T47D (cell line): ENCODE data around the gene CCDC185.

Experiments
- DNase-seq, 2 experiments: peaks; one replicate each; pipeline versions ENCODE4 v3.0.0 to v3.0.0-alpha.2; 2011 to 2012; ENCODE audit warnings: low read depth in 1 of 2, low spot score in 1 of 2
- JUND ChIP-seq: IDR thresholded peaks from 2 replicates; pipeline ENCODE4 v1.6.1; 2012; ENCODE audit warnings: low read depth
- in situ Hi-C: cut with HindIII; loops from 2 replicates; pipeline ENCODE4 v1.10.0; 2016; ENCODE audit warnings: low sequenced_read_pairs, low pct_unique_long_range_greater_than_20kb

Gene CCDC185

DNA sequence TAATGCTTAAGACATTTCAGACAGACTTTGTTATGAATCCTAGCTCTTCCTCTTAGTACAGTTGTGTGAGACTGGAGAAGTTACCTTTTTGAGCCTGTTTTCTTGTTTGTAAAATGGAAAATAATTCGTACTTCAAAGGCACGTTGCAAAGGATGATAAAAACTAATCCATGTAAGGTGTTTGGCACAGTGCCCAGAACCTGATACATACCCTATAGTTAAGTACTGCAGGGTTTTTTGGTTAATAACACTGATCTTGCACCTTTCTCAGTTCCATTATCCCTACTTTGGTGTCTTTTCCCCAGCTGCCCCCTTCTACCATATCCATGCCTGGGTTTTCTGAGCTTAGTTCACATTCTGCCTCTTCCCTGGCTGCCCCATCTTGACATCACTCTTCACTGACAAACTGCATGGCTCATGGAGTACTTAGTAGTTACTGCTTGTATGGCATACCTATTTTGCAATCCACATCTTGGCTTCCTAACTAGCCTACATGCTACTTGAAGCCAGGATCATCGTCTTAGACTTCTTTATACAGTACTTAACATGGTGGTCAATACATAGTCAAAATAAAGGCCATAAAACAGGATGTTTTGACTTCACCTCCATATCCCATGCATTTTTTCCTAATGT lies 10.1 kb downstream of the CCDC185 start:
- DNase-seq: no peak
- TF ChIP-seq JUND: no peak
- in situ Hi-C loops: no loop called here

GRCh38 chr1:223405507-223405906 lies 12.3 kb downstream of the CCDC185 start:
- TF ChIP-seq JUND: no peak
- no peak for DNase-seq
- in situ Hi-C loops: no loop called here

DNA sequence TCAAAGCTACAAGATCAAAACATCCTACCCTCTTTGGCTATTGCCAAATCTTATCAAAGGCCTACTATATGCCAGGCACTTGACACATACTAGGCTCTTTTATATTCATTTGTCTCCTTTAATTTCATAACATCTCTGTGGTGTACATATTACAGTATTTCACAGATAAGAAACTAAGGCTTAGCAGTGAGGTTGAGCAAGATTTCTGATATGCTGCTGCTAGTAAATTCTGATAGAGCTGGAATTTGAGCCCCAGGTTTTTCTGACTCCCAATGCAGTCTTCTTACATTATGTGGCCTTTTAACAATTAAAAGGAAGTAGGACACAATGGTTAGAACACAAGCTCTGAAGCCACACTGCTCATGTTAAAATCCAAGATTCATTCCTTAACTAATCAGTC lies 16.8 kb downstream of the CCDC185 start:
- no peak for DNase-seq
- no peak for TF ChIP-seq JUND
- in situ Hi-C loops: no loop called here

DNA sequence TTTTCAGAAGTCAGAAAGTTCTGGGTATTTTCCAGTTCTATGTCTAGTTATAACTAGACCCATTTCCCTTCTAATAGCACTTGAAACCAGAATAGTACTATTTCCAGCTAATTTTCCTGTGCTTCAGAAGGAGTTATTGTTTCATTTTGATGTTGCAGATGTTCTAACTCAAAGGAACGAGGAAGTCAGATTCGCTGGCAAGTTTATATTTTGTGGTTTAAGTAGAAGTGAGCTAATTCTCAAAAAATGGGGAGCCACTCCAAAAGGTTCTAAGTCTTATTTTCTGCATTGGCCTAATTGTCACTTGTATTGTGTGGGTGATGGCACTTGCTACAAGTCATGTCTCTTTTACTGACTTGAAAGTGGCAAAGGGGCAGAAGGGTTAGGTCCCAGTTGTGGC lies 18.1 kb downstream of the CCDC185 start:
- in situ Hi-C loops: no loop called here
- no peak for TF ChIP-seq JUND
- no peak for DNase-seq

DNA sequence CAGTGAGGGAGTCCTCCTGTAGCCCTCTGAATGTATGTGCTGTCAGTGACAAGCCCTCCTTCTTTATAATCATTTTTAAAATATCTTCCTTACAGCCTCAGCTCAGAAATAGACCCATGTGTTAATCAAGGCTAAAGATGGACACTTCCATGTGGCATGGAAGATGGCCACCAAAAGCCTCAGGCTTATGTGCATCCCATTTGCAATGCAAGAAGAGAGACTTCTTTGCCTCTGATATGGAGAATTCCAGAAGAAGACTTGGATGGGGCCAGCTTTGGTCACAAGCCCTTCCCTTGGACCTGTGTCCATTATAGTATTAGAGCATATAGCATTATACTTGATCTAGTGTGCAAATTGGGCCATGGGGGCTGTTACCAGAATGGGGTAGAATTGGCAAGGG lies 18.5 kb downstream of the CCDC185 start:
- in situ Hi-C loops: no loop called here
- TF ChIP-seq JUND: no peak

GRCh38 chr1:223413216-223413615 lies 20.0 kb downstream of the CCDC185 start:
- in situ Hi-C loops: no loop called here
- TF ChIP-seq JUND: no peak
- no peak for DNase-seq

More for the DNA sequence above, 18.5 kb downstream of the CCDC185 start:
- DNase-seq: no peak

GRCh38 chr1:223417444-223417843 lies 24.2 kb downstream of the CCDC185 start:
- TF ChIP-seq JUND: no peak
- in situ Hi-C loops: no loop called here
- peak in 1 of 2 experiments; percentile 18 for DNase-seq

DNA sequence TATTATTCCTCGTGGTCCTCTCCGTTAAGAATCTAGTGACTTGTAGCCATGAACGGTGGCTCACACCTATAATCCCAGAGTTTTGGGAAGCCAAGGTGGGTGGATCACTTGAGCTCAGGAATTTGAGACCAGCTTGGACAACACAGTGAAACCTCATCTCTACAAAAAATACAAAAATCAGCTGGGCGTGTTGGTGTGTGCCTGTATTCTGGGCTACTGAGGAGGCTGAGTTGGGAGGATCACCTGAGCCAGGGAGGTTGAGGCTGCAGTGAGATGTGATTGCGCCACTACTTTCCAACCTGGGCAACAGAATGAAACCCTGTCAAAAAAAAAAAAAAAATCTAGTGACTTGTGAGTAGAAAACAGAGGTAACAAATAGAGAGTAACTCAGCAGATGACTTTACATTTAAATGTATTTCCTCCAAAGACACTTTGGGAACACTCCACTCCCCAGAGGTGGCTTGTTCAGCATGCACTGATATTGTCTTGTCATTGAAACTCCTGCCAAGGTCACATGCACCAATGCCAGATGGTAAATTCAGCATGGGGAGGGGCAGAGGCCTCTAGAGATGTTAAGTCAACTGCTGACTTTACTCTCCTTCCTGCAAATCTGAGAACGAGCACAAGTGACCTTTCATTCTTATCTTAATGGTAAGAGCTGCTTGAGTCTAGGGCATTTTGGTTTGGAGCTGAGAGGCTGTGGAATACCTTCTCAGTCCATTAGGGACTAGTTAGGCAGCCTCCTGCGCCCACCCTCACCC lies 24.9 kb downstream of the CCDC185 start:
- no peak for TF ChIP-seq JUND
- in situ Hi-C loops: no loop called here
- no peak for DNase-seq

DNA sequence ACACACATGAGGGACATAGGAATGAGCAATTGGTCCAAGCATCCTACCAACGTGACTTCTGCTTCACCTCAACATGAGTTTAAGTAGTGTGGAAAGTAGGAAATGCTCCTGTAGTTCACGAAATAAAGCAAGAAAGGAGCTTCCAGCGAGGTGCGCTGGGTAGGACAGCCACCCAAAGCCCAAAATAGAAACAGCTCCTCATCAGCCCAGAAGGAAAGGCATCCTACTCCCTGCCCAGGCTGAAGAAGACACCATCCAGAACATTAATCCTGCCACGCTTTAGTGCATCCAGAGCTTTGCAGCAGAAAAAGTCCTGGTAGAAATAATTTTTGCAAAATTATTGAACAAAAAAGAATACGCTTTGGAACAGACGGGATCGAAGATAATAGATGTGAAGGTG lies 25.9 kb downstream of the CCDC185 start:
- no peak for TF ChIP-seq JUND
- no peak for DNase-seq
- in situ Hi-C loops: no loop called here

GRCh38 chr1:223419561-223419960 lies 26.3 kb downstream of the CCDC185 start:
- no peak for DNase-seq
- no peak for TF ChIP-seq JUND
- in situ Hi-C loops: no loop called here

- TF ChIP-seq JUND: no peak
- no peak for DNase-seq
- in situ Hi-C loops: no loop called here
These were observed 27.8 kb downstream of the CCDC185 start for GRCh38 chr1:223421025-223421424.

- no peak for TF ChIP-seq JUND
- peak in 1 of 2 experiments; percentile 68 for DNase-seq
- in situ Hi-C loops: no loop called here
These were observed 28.5 kb downstream of the CCDC185 start for GRCh38 chr1:223421676-223422075.

GRCh38 chr1:223422911-223423310 lies 29.7 kb downstream of the CCDC185 start:
- DNase-seq: no peak
- in situ Hi-C loops: no loop called here
- TF ChIP-seq JUND: no peak
